HUES64 (cell line): ENCODE measurements around the gene SF3B1.
"Not testable (repeated sequence)": the region's sequence is repeated elsewhere in the genome, so short reads cannot be mapped to it uniquely, and the experiment has no call there.

ENCODE experiments used
- H3K27ac ChIP-seq: 2 replicates; pipeline ENCODE4 v1.7.0; 2013; ENCODE audit warnings: low read depth, low read length, inconsistent platforms
- H3K27me3 ChIP-seq: 2 replicates; pipeline ENCODE4 v1.6.1; 2013; ENCODE audit warnings: mild to moderate bottlenecking, low read length; ENCODE audit not compliant: insufficient read depth
- H3K36me3 ChIP-seq: 2 replicates; pipeline ENCODE4 v1.6.1; 2013; ENCODE audit warnings: mild to moderate bottlenecking, low read length; ENCODE audit not compliant: insufficient read depth
- H3K4me1 ChIP-seq: 2 replicates; pipeline ENCODE4 v1.6.1; 2013; ENCODE audit warnings: mild to moderate bottlenecking, low read length, moderate library complexity; ENCODE audit not compliant: insufficient read depth
- H3K4me3 ChIP-seq: 2 replicates; pipeline ENCODE4 v1.5.1; 2013; ENCODE audit warnings: mild to moderate bottlenecking, low read length, moderate library complexity
- H3K9ac ChIP-seq: 2 replicates; pipeline ENCODE4 v1.6.1; 2013; ENCODE audit warnings: mild to moderate bottlenecking, low read depth, low read length
- H3K9me3 ChIP-seq: 2 replicates; pipeline ENCODE4 v1.6.1; 2013; ENCODE audit warnings: low read depth, low read length; ENCODE audit not compliant: insufficient read depth
- WGBS: fragments of 150-250, 120-280 bp; methylation state at CpG from one replicate; pipeline ENCODE4 v1.1.7; 2013; ENCODE audit warnings: missing lambda C conversion rate; 5-methylcytosine and 5-hydroxymethylcytosine counted together

The SF3B1 gene

GRCh38 chr2:197433780-197434438 lies 919 bp downstream of the SF3B1 start:
- H3K27me3 ChIP-seq = no peaks in the 10 kb centered on the region
- H3K9ac ChIP-seq = peak overlapping the region; percentile 99
- H3K4me1 ChIP-seq = peaks cover 20% of the 10 kb centered on the region
- H3K27ac ChIP-seq = peak overlapping the region; percentile 90; the same call in 1 of the 2 replicates
- 3% methylated on average over 11 of the region's 11 CpGs for WGBS
- H3K9me3 ChIP-seq = no peaks in the 10 kb centered on the region
- H3K4me3 ChIP-seq = peak overlapping the region; percentile 87
- H3K36me3 ChIP-seq = peaks cover 14% of the 10 kb centered on the region

- not testable (repeated sequence) for H3K27ac ChIP-seq, H3K9me3 ChIP-seq, H3K27me3 ChIP-seq
- H3K4me1 ChIP-seq = peaks cover 20% of the 10 kb centered on the region
- WGBS = 94% methylated on average over 6 of the region's 6 CpGs
- peak overlapping the region; percentile 87 for H3K4me3 ChIP-seq
- peaks cover 19% of the 10 kb centered on the region for H3K36me3 ChIP-seq
- H3K9ac ChIP-seq = 0 out of 2 replicates have a peak overlapping the region, but pooled peaks have one; percentile 99
These were observed 2.3 kb downstream of the SF3B1 start for GRCh38 chr2:197432527-197432926.

GRCh38 chr2:197431858-197432257 lies 3.0 kb downstream of the SF3B1 start:
- Histone ChIP-seq H3K27ac (no peak overlapping the region), H3K27me3 (no peaks in the 10 kb centered on the region), H3K4me3 (no peak overlapping the region), H3K9me3 (no peaks in the 10 kb centered on the region), H3K9ac (no peak overlapping the region), H3K36me3 (peaks cover 19% of the 10 kb centered on the region), H3K4me1 (peaks cover 26% of the 10 kb centered on the region)
- 87% methylated on average over 6 of the region's 6 CpGs for WGBS

GRCh38 chr2:197427986-197428385 lies 6.8 kb downstream of the SF3B1 start:
- WGBS = 96% methylated on average over 1 of the region's 3 CpGs
- Histone ChIP-seq H3K9ac (no peak overlapping the region), H3K27me3 (no peaks in the 10 kb centered on the region), H3K36me3 (peaks cover 31% of the 10 kb centered on the region), H3K27ac (no peak overlapping the region), H3K9me3 (no peaks in the 10 kb centered on the region), H3K4me1 (peaks cover 20% of the 10 kb centered on the region), H3K4me3 (no peak overlapping the region)

GRCh38 chr2:197426723-197427603 lies 7.9 kb downstream of the SF3B1 start:
- 98% methylated on average over 2 of the region's 2 CpGs for WGBS
- no peak overlapping the region for H3K27ac ChIP-seq
- H3K9ac ChIP-seq = no peak overlapping the region
- H3K27me3 ChIP-seq = no peaks in the 10 kb centered on the region
- H3K36me3 ChIP-seq = peaks cover 40% of the 10 kb centered on the region
- H3K9me3 ChIP-seq = no peaks in the 10 kb centered on the region
- H3K4me3 ChIP-seq = no peak overlapping the region
- peaks cover 13% of the 10 kb centered on the region for H3K4me1 ChIP-seq

GRCh38 chr2:197425550-197425949 lies 9.3 kb downstream of the SF3B1 start:
- Histone ChIP-seq H3K9ac (no peak overlapping the region), H3K27ac (no peak overlapping the region), H3K4me3 (no peak overlapping the region), H3K27me3 (no peaks in the 10 kb centered on the region), H3K36me3 (peaks cover 52% of the 10 kb centered on the region), H3K9me3 (no peaks in the 10 kb centered on the region), H3K4me1 (peaks cover 8% of the 10 kb centered on the region; the same call in 1 of the 2 replicates)
- WGBS = 92% methylated on average over 7 of the region's 7 CpGs

GRCh38 chr2:197423307-197423706 lies 11.5 kb downstream of the SF3B1 start:
- H3K36me3 ChIP-seq = peaks cover 58% of the 10 kb centered on the region

GRCh38 chr2:197419438-197419837 lies 15.4 kb downstream of the SF3B1 start:
- Histone ChIP-seq H3K9me3 (no peaks in the 10 kb centered on the region), H3K27ac (no peak overlapping the region), H3K36me3 (peaks cover 96% of the 10 kb centered on the region), H3K4me3 (no peak overlapping the region), H3K9ac (no peak overlapping the region), H3K27me3 (no peaks in the 10 kb centered on the region), H3K4me1 (no peaks in the 10 kb centered on the region)

More at GRCh38 chr2:197423307-197423706, 11.5 kb downstream of the SF3B1 start:
- peaks cover 8% of the 10 kb centered on the region; the same call in 1 of the 2 replicates for H3K4me1 ChIP-seq
- H3K9ac ChIP-seq = no peak overlapping the region
- H3K27me3 ChIP-seq = no peaks in the 10 kb centered on the region
- 97% methylated on average over 2 of the region's 2 CpGs for WGBS
- H3K27ac ChIP-seq = no peak overlapping the region
- H3K9me3 ChIP-seq = no peaks in the 10 kb centered on the region
- H3K4me3 ChIP-seq = no peak overlapping the region

GRCh38 chr2:197416268-197416667 lies 18.6 kb downstream of the SF3B1 start:
- WGBS = 90% methylated on average over 1 of the region's 1 CpG
- Histone ChIP-seq H3K9ac (no peak overlapping the region), H3K4me1 (no peaks in the 10 kb centered on the region), H3K4me3 (no peak overlapping the region), H3K36me3 (peaks cover 100% of the 10 kb centered on the region), H3K27me3 (no peaks in the 10 kb centered on the region), H3K27ac (no peak overlapping the region), H3K9me3 (no peaks in the 10 kb centered on the region)

- Histone ChIP-seq H3K9ac (no peak overlapping the region), H3K4me1 (no peaks in the 10 kb centered on the region), H3K36me3 (peaks cover 100% of the 10 kb centered on the region), H3K27ac (no peak overlapping the region), H3K4me3 (no peak overlapping the region), H3K9me3 (no peaks in the 10 kb centered on the region), H3K27me3 (no peaks in the 10 kb centered on the region)
- WGBS = 93% methylated on average over 2 of the region's 2 CpGs
These were observed 20.3 kb downstream of the SF3B1 start for GRCh38 chr2:197414515-197414914.

- Histone ChIP-seq H3K4me1 (no peaks in the 10 kb centered on the region), H3K27me3 (no peaks in the 10 kb centered on the region), H3K9me3 (no peaks in the 10 kb centered on the region), H3K9ac (no peak overlapping the region), H3K4me3 (no peak overlapping the region), H3K27ac (no peak overlapping the region), H3K36me3 (peaks cover 100% of the 10 kb centered on the region)
- 100% methylated on average over 5 of the region's 5 CpGs for WGBS
These were observed 20.8 kb downstream of the SF3B1 start for GRCh38 chr2:197414039-197414438.
